Endothelial cell of umbilical vein (primary cell): ENCODE measurements around the gene CCR5AS.

Experiments
- BruUV-seq: library from RNA; stranded (reverse); fragments of 400-500 nt; replicated peaks from 2 replicates; lab custom pipeline; 2021; lab: Mats Ljungman, UMichigan
- CTCF ChIA-PET: fragments of 300-600, 350-600 bp; sonication (Branson Sonifier 250); formaldehyde crosslinking; loops from one replicate; lab custom pipeline; 2021; ENCODE audit warnings: antibody characterized with exemption, inconsistent platforms; lab: Charles Lee
- POLR2A ChIA-PET: fragments of 300-600, 350-600 bp; sonication (Branson Sonifier 250); formaldehyde crosslinking; loops from one replicate; lab custom pipeline; 2021; ENCODE audit warnings: antibody characterized with exemption, inconsistent platforms; lab: Charles Lee
- DNase-seq: peaks from one replicate; pipeline ENCODE4 v3.0.0-alpha.2; 2011; ENCODE audit warnings: low read depth, low spot score
- FAIRE-seq: peaks from 2 replicates; lab custom pipeline; 2011; peaks lifted over from hg19 to GRCh38; lab: Jason Lieb, UNC
- H2AFZ ChIP-seq: 2 replicates; pipeline ENCODE4 v1.6.0; 2012; ENCODE audit warnings: low read depth, low read length, control low read depth, inconsistent platforms
- H3K27ac ChIP-seq: 2 replicates; pipeline ENCODE4 v1.5.1; 2011; ENCODE audit warnings: low read depth, mild to moderate bottlenecking, control low read depth, low read length, moderate library complexity; ENCODE audit not compliant: insufficient read depth
- H3K27me3 ChIP-seq, 2 experiments: 2 replicates each; pipeline versions ENCODE4 v1.6.0 to v1.6.1; 2011; ENCODE audit warnings: low read length in 2 of 2, mixed read lengths in 1 of 2; ENCODE audit not compliant: control insufficient read depth in 2 of 2, insufficient read depth in 2 of 2
- H3K36me3 ChIP-seq, 2 experiments: 2 replicates in 1 of 2; 3 replicates in 1 of 2; pipeline ENCODE4 v1.5.1; 2011; ENCODE audit warnings: low read length in 2 of 2, mild to moderate bottlenecking in 1 of 2, moderate library complexity in 1 of 2; ENCODE audit not compliant: control insufficient read depth in 2 of 2, insufficient read depth in 2 of 2; ENCODE audit errors: extremely low read depth in 1 of 2
- H3K4me1 ChIP-seq: 3 replicates; pipeline ENCODE4 v1.5.1; 2011; ENCODE audit warnings: mild to moderate bottlenecking, low read length; ENCODE audit not compliant: control insufficient read depth, insufficient read depth; ENCODE audit errors: extremely low read depth
- H3K4me2 ChIP-seq: 2 replicates; pipeline ENCODE4 v1.6.1; 2011; ENCODE audit warnings: low read length, control low read depth, mixed read lengths; ENCODE audit not compliant: insufficient read depth
- H3K4me3 ChIP-seq, 3 experiments: fragments of 200-600 bp in 1 of 3; sonication (generic), shearing (Covaris generic) in 1 of 3; replicated peaks in 1 of 3; 2 replicates each; pipeline ENCODE4 v1.5.1; 2011 to 2016; ENCODE audit warnings: control low read depth in 3 of 3, low read length in 3 of 3, mild to moderate bottlenecking in 2 of 3, inconsistent platforms in 1 of 3, low read depth in 1 of 3, moderate library complexity in 1 of 3; ENCODE audit not compliant: insufficient read depth in 1 of 3
- H3K79me2 ChIP-seq: 2 replicates; pipeline ENCODE4 v1.6.0; 2012; ENCODE audit warnings: low read length, inconsistent platforms; ENCODE audit not compliant: control insufficient read depth, insufficient read depth
- H3K9ac ChIP-seq: replicated peaks from 2 replicates; pipeline ENCODE3; 2011; ENCODE audit warnings: low read length, control low read depth; ENCODE audit not compliant: insufficient read depth; ENCODE audit errors: extremely low read depth
- H3K9me1 ChIP-seq: replicated peaks from 3 replicates; pipeline ENCODE4 v1.6.0; 2011; ENCODE audit warnings: mild to moderate bottlenecking, low read length; ENCODE audit not compliant: control insufficient read depth, insufficient read depth; ENCODE audit errors: extremely low read depth
- H3K9me3 ChIP-seq: replicated peaks from 2 replicates; pipeline ENCODE4 v1.5.1; 2012; ENCODE audit warnings: low read length, inconsistent platforms; ENCODE audit not compliant: control insufficient read depth, insufficient read depth
- H4K20me1 ChIP-seq: replicated peaks from 2 replicates; pipeline ENCODE3; 2011; ENCODE audit warnings: mild to moderate bottlenecking, low read length; ENCODE audit not compliant: control insufficient read depth, insufficient read depth; ENCODE audit errors: extremely low read depth
- CTCF ChIP-seq, 2 donors: IDR thresholded peaks; 1 replicate in 1 of 2; 2 replicates in 1 of 2; pipeline ENCODE4 v1.5.1; 2011; ENCODE audit warnings: low read length in 2 of 2, mild to moderate bottlenecking in 2 of 2, moderate library complexity in 2 of 2, control low read depth in 1 of 2, inconsistent platforms in 1 of 2, low read depth in 1 of 2; ENCODE audit not compliant: insufficient read depth in 1 of 2; ENCODE audit errors: extremely low read depth in 1 of 2
- EZH2 ChIP-seq: IDR thresholded peaks from 2 replicates; pipeline ENCODE4 v1.6.1; 2012; ENCODE audit warnings: borderline replicate concordance, low read depth, mild to moderate bottlenecking, moderate library complexity, low read length, inconsistent platforms; ENCODE audit not compliant: severe bottlenecking
- FOS ChIP-seq: IDR thresholded peaks from 2 replicates; pipeline ENCODE4 v1.6.1; 2011; ENCODE audit warnings: mild to moderate bottlenecking, low read length, moderate library complexity, borderline replicate concordance; ENCODE audit not compliant: insufficient read depth
- GATA2 ChIP-seq: IDR thresholded peaks from 2 replicates; pipeline ENCODE4 v1.7.0; 2011; ENCODE audit warnings: low read depth, mild to moderate bottlenecking, moderate library complexity, mixed read lengths, low read length; ENCODE audit not compliant: insufficient read length, insufficient read depth
- JUN ChIP-seq: IDR thresholded peaks from 2 replicates; pipeline ENCODE4 v1.6.1; 2011; ENCODE audit warnings: borderline replicate concordance, low read depth; ENCODE audit not compliant: insufficient read length, insufficient read depth
- MAX ChIP-seq: IDR thresholded peaks from 2 replicates; pipeline ENCODE4 v1.6.1; 2011; ENCODE audit not compliant: insufficient read depth, insufficient read length
- MYC ChIP-seq: IDR thresholded peaks from one replicate; pipeline ENCODE4 v1.6.1; 2011; ENCODE audit warnings: mild to moderate bottlenecking, low read depth, low read length
- POLR2A ChIP-seq: IDR thresholded peaks from 2 replicates; pipeline ENCODE4 v1.6.1; 2012; ENCODE audit warnings: low read depth, mild to moderate bottlenecking, control low read depth, low read length
- POLR2AphosphoS5 ChIP-seq: IDR thresholded peaks from 2 replicates; pipeline ENCODE4 v1.6.1; 2012; ENCODE audit warnings: low read depth, mild to moderate bottlenecking, control low read depth, low read length, moderate library complexity; ENCODE audit not compliant: insufficient read depth
- dilution Hi-C: fragments of 300-500 bp; cut with MboI; formaldehyde crosslinking; loops from one replicate; pipeline ENCODE4 v1.15.0; 2019; ENCODE audit warnings: low sequenced_read_pairs; ENCODE audit not compliant: extremely low pct_ligation_motif_present
- intact Hi-C: fragments of 100-400 bp; cut with micrococcal nuclease; formaldehyde crosslinking; loops from one replicate; pipeline ENCODE4 v1.10.0; 2022

The CCR5AS gene

GRCh38 chr3:46393554-46394434 lies 13.1 kb downstream of the CCR5AS start:
- no peak overlapping the region for H3K9ac ChIP-seq
- no peak for TF ChIP-seq POLR2AphosphoS5
- TF ChIP-seq MYC = no peak
- no peak for TF ChIP-seq POLR2A
- TF ChIP-seq JUN = no peak
- no peak for TF ChIP-seq GATA2
- no peak for TF ChIP-seq CTCF (IDR thresholded peaks at IDR 0.05; ENCODE audit: extremely low read depth in 1 of 2, insufficient read depth in 1 of 2, low read depth in 1 of 2, low read length in 2 of 2)
- no peak for TF ChIP-seq MAX
- no peak for TF ChIP-seq FOS
- no peak for TF ChIP-seq EZH2
- BruUV-seq = no TSS peak
- no peak overlapping the region for H3K27ac ChIP-seq
- no peak overlapping the region for H2AFZ ChIP-seq
- DNase-seq = no peak
- H3K4me3 ChIP-seq = no peak overlapping the region
- no peaks in the 10 kb centered on the region for H4K20me1 ChIP-seq
- no peaks in the 10 kb centered on the region for H3K79me2 ChIP-seq
- no peak overlapping the region for H3K4me2 ChIP-seq
- ChIA-PET POLR2A (no interaction called here), CTCF (interaction anchor here (1.0 kb wide), 2 partner anchors 9 to 16 kb away, joined by 3 to 4 read pairs; no protein-coding TSS in a partner anchor)
- dilution Hi-C loops = no loop called here
- H3K9me1 ChIP-seq = no peaks in the 10 kb centered on the region
- no peaks in the 10 kb centered on the region for H3K9me3 ChIP-seq
- H3K27me3 ChIP-seq = no peaks in the 10 kb centered on the region
- intact Hi-C loops = no loop called here
- no peaks in the 10 kb centered on the region for H3K36me3 ChIP-seq
- FAIRE-seq = no peak
- H3K4me1 ChIP-seq = no peaks in the 10 kb centered on the region
